HUES64 (cell line): Measurements from ENCODE around the gene PRR36. TPM values are rescaled to one million over a fixed set of nuclear protein-coding genes. Genes with fewer than 3 reads are reported as not detected.

ENCODE experiments used
- H3K27ac ChIP-seq: 2 replicates; pipeline ENCODE4 v1.7.0; 2013; ENCODE audit warnings: low read depth, low read length, inconsistent platforms
- H3K27me3 ChIP-seq: 2 replicates; pipeline ENCODE4 v1.6.1; 2013; ENCODE audit warnings: mild to moderate bottlenecking, low read length; ENCODE audit not compliant: insufficient read depth
- H3K36me3 ChIP-seq: 2 replicates; pipeline ENCODE4 v1.6.1; 2013; ENCODE audit warnings: mild to moderate bottlenecking, low read length; ENCODE audit not compliant: insufficient read depth
- H3K4me1 ChIP-seq: 2 replicates; pipeline ENCODE4 v1.6.1; 2013; ENCODE audit warnings: mild to moderate bottlenecking, low read length, moderate library complexity; ENCODE audit not compliant: insufficient read depth
- H3K4me3 ChIP-seq: 2 replicates; pipeline ENCODE4 v1.5.1; 2013; ENCODE audit warnings: mild to moderate bottlenecking, low read length, moderate library complexity
- H3K9ac ChIP-seq: 2 replicates; pipeline ENCODE4 v1.6.1; 2013; ENCODE audit warnings: mild to moderate bottlenecking, low read depth, low read length
- H3K9me3 ChIP-seq: 2 replicates; pipeline ENCODE4 v1.6.1; 2013; ENCODE audit warnings: low read depth, low read length; ENCODE audit not compliant: insufficient read depth
- WGBS: fragments of 150-250, 120-280 bp; methylation state at CpG from one replicate; pipeline ENCODE4 v1.1.7; 2013; ENCODE audit warnings: missing lambda C conversion rate; 5-methylcytosine and 5-hydroxymethylcytosine counted together
- polyA plus RNA-seq, 2 experiments: library from polyadenylated mRNA; stranded (reverse); fragments of 50-300 nt; gene quantifications; one replicate each; pipeline ENCODE4 v1.2.3, GENCODE V29; 2013

PRR36 gene
- polyA plus RNA-seq (2013, experiment 1 of 2), result 12.3 TPM
- 16.3 TPM for polyA plus RNA-seq (2013, experiment 2 of 2)

DNA sequence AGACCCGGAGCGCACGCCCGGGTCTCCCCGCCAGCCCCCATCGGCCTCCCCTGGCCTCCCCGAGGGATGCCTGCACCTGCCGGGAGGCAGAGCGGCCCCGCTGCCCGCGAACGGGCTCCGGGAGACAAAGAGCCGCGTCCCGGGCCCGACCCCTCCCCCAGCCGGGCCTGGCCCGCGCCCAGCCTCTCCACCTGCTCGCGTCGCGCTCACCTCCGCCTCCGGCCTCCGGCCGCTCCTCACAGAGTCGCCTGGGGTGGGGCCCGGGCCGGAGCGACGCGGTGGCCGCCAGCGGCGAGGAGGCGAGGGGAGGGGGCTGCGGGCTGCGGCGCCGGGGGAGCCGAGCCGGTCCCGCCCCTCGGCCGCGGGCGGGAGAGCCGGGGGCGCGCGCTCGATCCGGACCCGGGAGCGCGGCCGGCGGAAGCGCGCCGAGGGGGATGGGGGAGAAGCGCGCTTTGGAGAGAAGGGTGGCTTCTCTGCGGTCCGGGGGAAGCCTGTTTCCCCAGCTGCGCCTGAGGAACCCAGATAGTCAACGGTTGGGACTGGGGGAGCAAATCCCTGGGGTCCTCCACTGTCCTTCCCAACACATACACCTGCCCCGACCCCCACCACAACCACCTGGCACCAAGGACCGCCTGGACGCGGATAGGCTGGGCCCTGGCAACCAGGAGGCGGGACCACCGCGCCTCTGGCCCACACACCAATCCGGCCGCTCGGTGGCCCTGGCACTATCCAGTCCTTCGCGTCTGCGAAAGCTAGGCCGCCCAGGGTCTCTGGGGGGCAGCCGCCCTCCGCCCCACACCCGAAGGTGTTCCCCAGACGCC is at the start of gene PRR36:
PRR36 (minus strand) TSS at position 315 of the 821 bp plus-strand sequence. CDS start 701 bp downstream, outside the sequence.
- Histone ChIP-seq H3K9me3 (no peaks in the 10 kb centered on the region), H3K36me3 (no peaks in the 10 kb centered on the region), H3K9ac (peak within 1 kb of the TSS; percentile 76), H3K4me3 (peak within 1 kb of the TSS; percentile 84), H3K4me1 (0 out of 2 replicates have a peak, but pooled peaks cover 2% of the 10 kb centered on the region), H3K27ac (peak within 1 kb of the TSS; percentile 18; the same call in 1 of the 2 replicates), H3K27me3 (peaks cover 18% of the 10 kb centered on the region)
- WGBS, result under 1% methylated on average over 88 of the region's 88 CpGs

- H3K9ac ChIP-seq, result no peak overlapping the region
- no peaks in the 10 kb centered on the region for H3K9me3 ChIP-seq
- 91% methylated on average over 29 of the region's 31 CpGs for WGBS
- H3K27ac ChIP-seq, result no peak overlapping the region
- no peak overlapping the region for H3K4me3 ChIP-seq
- peaks cover 14% of the 10 kb centered on the region; the same call in 1 of the 2 replicates for H3K36me3 ChIP-seq
- peaks cover 6% of the 10 kb centered on the region for H3K27me3 ChIP-seq
- peaks cover 5% of the 10 kb centered on the region; the same call in 1 of the 2 replicates for H3K4me1 ChIP-seq
Observed at GRCh38 chr19:7923295-7924191, 49.4 kb upstream of the PRR36 start.

DNA sequence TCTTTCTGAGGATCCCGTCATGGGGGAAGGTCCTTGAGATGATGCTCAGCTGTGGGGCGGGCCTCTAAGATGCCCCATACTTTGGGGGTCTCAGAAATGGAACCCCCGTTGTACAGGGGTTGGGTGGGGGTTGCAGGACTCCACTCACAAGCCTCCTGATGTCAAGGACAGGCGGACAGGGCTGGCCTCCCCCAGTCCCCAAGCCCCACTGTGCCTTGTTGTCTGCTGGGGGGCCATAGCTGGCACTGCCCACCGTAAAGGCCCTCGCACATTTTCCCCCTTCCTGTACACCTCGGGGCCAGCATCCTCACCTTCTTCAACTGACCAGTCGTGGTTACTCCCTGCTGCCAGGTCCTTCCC is 48.6 kb upstream of the PRR36 start:
- H3K27ac ChIP-seq, result no peak overlapping the region
- H3K4me3 ChIP-seq, result no peak overlapping the region
- H3K9me3 ChIP-seq, result no peaks in the 10 kb centered on the region
- WGBS, result 92% methylated on average over 8 of the region's 8 CpGs
- H3K4me1 ChIP-seq, result peaks cover 5% of the 10 kb centered on the region; the same call in 1 of the 2 replicates
- peaks cover 14% of the 10 kb centered on the region for H3K27me3 ChIP-seq
- H3K9ac ChIP-seq, result no peak overlapping the region
- peaks cover 14% of the 10 kb centered on the region; the same call in 1 of the 2 replicates for H3K36me3 ChIP-seq

GRCh38 chr19:7921967-7922835 is 48.0 kb upstream of the PRR36 start:
- Histone ChIP-seq H3K4me3 (no peak overlapping the region; the same call in 1 of the 2 replicates), H3K4me1 (peaks cover 5% of the 10 kb centered on the region; the same call in 1 of the 2 replicates), H3K27me3 (peaks cover 20% of the 10 kb centered on the region), H3K9me3 (no peaks in the 10 kb centered on the region), H3K27ac (no peak overlapping the region), H3K9ac (no peak overlapping the region), H3K36me3 (peaks cover 14% of the 10 kb centered on the region; the same call in 1 of the 2 replicates)
- WGBS, result 94% methylated on average over 31 of the region's 31 CpGs

DNA sequence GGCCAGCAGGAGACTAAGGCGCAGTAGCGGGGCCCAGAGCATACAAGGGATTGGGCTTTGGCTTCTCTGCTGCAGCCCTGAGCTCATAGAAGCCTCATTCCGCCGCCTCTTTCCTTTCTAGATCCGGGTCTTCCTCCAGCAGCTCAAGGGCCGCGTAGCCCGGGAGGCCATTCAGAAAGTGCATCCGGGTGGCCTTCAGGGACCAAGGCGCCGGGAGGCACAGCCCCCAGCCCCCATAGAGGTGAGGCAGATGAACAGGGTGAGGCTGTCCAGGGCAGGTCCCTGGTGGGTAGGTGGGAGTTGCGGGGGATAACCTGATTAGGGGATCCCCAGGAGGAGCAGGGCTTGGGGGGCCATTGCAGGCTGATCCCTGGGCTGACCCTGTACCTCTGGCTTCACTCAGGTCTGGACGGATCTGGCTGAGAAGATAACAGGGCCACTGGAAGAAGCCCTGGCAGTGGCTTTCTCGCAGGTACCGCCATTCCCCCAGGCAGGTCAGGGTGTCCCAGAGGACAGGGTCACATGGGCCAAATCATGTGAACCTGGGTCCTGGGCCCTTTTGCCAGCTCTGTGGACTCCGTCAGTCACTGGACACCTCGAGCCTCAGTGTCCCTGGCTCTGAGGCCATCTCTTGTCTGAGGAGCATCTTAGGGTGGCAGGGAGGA is 47.2 kb upstream of the PRR36 start:
- H3K4me1 ChIP-seq, result peaks cover 5% of the 10 kb centered on the region; the same call in 1 of the 2 replicates
- H3K4me3 ChIP-seq, result peak overlapping the region; percentile 66
- peaks cover 27% of the 10 kb centered on the region for H3K27me3 ChIP-seq
- H3K9me3 ChIP-seq, result no peaks in the 10 kb centered on the region
- 83% methylated on average over 17 of the region's 17 CpGs for WGBS
- H3K36me3 ChIP-seq, result peaks cover 14% of the 10 kb centered on the region; the same call in 1 of the 2 replicates
- H3K27ac ChIP-seq, result peak overlapping the region; percentile 71
- H3K9ac ChIP-seq, result peak overlapping the region; percentile 34; the same call in 1 of the 2 replicates

DNA sequence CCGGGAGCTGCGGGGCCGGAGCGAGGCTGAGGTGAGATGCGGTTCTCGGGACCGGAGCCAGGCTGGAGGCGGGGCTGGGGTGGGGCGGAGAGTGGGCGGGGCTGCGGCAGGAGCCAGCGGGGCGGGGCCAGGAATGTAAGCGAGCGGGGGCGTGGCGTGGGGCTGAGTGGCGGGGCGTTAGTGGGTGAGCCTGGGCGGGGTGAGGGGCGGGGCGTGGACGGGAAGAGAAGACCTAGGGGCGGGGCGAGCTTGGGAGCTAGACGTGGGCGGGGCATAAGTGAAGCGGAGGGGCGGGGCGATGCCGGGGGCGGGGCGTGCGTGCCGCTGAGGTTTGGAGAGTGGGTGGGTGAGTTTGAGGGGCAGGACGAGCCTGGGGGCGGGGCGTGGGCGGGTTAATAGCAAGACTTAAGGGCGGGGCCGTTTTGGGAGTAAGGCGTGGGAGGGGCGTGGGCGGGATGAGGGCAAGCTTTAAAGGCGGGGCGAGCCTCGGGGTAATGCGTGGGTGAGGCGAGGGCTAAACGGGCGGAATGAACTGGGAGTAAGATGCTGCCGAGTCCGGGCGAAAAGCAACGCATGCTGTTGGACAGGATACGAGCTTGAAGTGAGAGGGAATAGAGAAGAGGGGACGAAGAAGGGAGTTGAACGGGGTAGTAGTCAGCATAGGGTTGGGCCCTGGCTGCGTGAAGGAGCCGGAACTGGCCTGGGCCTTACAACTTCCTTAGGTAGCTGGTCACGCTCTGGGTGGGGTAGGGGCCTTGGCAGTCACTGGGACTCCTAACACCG is 46.5 kb upstream of the PRR36 start:
- H3K27ac ChIP-seq, result peak overlapping the region; percentile 93
- peaks cover 35% of the 10 kb centered on the region for H3K27me3 ChIP-seq
- no peaks in the 10 kb centered on the region for H3K9me3 ChIP-seq
- H3K4me1 ChIP-seq, result peaks cover 5% of the 10 kb centered on the region; the same call in 1 of the 2 replicates
- H3K9ac ChIP-seq, result peak overlapping the region; percentile 80
- peak overlapping the region; percentile 87 for H3K4me3 ChIP-seq
- H3K36me3 ChIP-seq, result peaks cover 14% of the 10 kb centered on the region; the same call in 1 of the 2 replicates
- 6% methylated on average over 62 of the region's 62 CpGs for WGBS

- Histone ChIP-seq H3K27me3 (peaks cover 43% of the 10 kb centered on the region), H3K9me3 (no peaks in the 10 kb centered on the region), H3K4me3 (peak within 1 kb of the TSS; percentile 87), H3K9ac (peak within 1 kb of the TSS; percentile 80), H3K27ac (peak within 1 kb of the TSS; percentile 93), H3K4me1 (peaks cover 5% of the 10 kb centered on the region; the same call in 1 of the 2 replicates), H3K36me3 (peaks cover 14% of the 10 kb centered on the region; the same call in 1 of the 2 replicates)
- 15% methylated on average over 62 of the region's 62 CpGs for WGBS
Observed at GRCh38 chr19:7919610-7920518, 45.7 kb upstream of the PRR36 start, which contains the start of gene SNAPC2. SNAPC2 (plus strand) TSS chr19:7920338; CDS start chr19:7920367, 29 bp downstream.

DNA sequence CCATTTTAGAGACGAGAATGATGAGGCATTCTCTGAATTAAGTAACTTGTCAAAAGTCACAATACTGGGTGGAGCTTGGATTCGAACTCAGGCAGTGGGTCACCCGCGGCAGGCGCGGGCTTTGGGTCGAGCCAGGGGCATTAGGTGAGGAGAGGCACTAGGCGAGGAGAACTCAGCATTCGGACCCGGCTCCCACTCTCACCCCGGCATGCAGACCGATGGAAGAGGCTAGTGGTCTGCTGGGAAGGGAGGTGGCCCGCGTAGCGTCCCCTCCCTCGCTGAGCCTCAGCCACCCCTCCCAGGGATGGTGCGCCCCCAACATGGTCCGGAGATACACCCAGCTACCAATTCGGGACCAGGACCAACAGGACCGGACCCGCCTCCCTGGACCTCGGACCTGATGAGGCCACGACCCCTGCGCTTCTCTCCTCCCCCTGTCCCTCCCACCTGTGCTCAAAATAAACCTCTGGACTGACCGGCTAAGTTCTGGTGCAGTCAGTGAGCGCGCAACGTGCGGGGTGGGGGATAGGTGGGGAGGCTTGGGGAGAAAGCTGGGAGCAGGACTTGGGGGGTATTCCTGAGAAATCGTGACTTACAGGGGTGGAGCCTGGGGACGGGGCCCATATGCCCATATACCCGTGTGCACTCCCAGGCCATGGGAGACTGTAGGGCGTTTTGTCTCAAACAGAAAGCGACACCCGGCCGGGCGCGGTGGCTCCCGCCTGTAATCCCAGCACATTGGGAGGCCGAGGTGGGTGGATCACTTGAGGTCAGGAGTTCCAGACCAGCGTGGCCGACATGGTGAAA is 44.6 kb upstream of the PRR36 start:
- no peaks in the 10 kb centered on the region for H3K9me3 ChIP-seq
- peaks cover 14% of the 10 kb centered on the region; the same call in 1 of the 2 replicates for H3K36me3 ChIP-seq
- WGBS, result 91% methylated on average over 42 of the region's 42 CpGs
- peaks cover 49% of the 10 kb centered on the region for H3K27me3 ChIP-seq
- H3K27ac ChIP-seq, result no peak overlapping the region
- peaks cover 5% of the 10 kb centered on the region; the same call in 1 of the 2 replicates for H3K4me1 ChIP-seq
- peak overlapping the region; percentile 56; the same call in 1 of the 2 replicates for H3K4me3 ChIP-seq
- no peak overlapping the region for H3K9ac ChIP-seq
